ENCODE data around the gene ITPR3. TPM values are rescaled to one million over a fixed set of nuclear protein-coding genes. Genes with fewer than 3 reads are reported as not detected.

Gene ITPR3
- polyA plus RNA-seq, 1 donor (not counting 4 experiments of a cell fraction or from before 2014, with no cell fraction given): 43.3 TPM

- no peak overlapping the region for H3K4me3 ChIP-seq (ENCODE audit: control insufficient read depth in 2 of 3, extremely low read depth in 1 of 3, insufficient read depth in 2 of 3, low read depth in 1 of 3, low read length in 3 of 3)
- H3K9me1 ChIP-seq (ENCODE audit: control insufficient read depth, extremely low read depth, insufficient read depth, low read length): no peaks in the 10 kb centered on the region
- dilution Hi-C loops (cut with MboI; ENCODE audit: extremely low pct_ligation_motif_present, low sequenced_read_pairs): no loop called here
- no peaks in the 10 kb centered on the region for H3K27me3 ChIP-seq (ENCODE audit: control insufficient read depth, extremely low read depth, insufficient read depth, low read length)
- no peaks in the 10 kb centered on the region for H3K79me2 ChIP-seq (ENCODE audit: control insufficient read depth, insufficient read depth, low read length)
- FAIRE-seq (no peak), DNase-seq (ENCODE audit: low read depth, low spot score) (no peak)
- no peak overlapping the region for H3K9ac ChIP-seq (ENCODE audit: control insufficient read depth, extremely low read depth, insufficient read depth, low read length)
- no peak overlapping the region for H3K27ac ChIP-seq (ENCODE audit: control insufficient read depth, insufficient read depth, low read length)
- H4K20me1 ChIP-seq (ENCODE audit: control insufficient read depth, extremely low read depth, insufficient read depth, low read length): no peaks in the 10 kb centered on the region
- H2AFZ ChIP-seq (ENCODE audit: control insufficient read depth, low read length): peak overlapping the region; percentile 12
- peaks cover 34% of the 10 kb centered on the region for H3K4me1 ChIP-seq (ENCODE audit: control insufficient read depth, extremely low read depth, insufficient read depth, low read length)
- no peak for TF ChIP-seq CTCF (optimal IDR thresholded peaks at IDR 0.05 in 1 of 3, IDR thresholded peaks at IDR 0.05 in 1 of 3, conservative IDR thresholded peaks at IDR 0.05 in 1 of 3; ENCODE audit: extremely low read depth in 1 of 3, insufficient read depth in 2 of 3, low read length in 3 of 3)
- no peak overlapping the region for H3K4me2 ChIP-seq (ENCODE audit: control insufficient read depth, extremely low read depth, insufficient read depth, low read depth, low read length)
- H3K9me3 ChIP-seq (ENCODE audit: control insufficient read depth, low read depth, low read length): no peaks in the 10 kb centered on the region
- H3K36me3 ChIP-seq (ENCODE audit: control insufficient read depth in 2 of 2, extremely low read depth in 1 of 2, insufficient read depth in 2 of 2, low read length in 2 of 2): no peaks in the 10 kb centered on the region
Observed at GRCh38 chr6:33610067-33610466, 11.1 kb upstream of the ITPR3 start.

GRCh38 chr6:33610779-33611732 lies 10.1 kb upstream of the ITPR3 start:
- TF ChIP-seq CTCF (optimal IDR thresholded peaks at IDR 0.05 in 1 of 3, IDR thresholded peaks at IDR 0.05 in 1 of 3, conservative IDR thresholded peaks at IDR 0.05 in 1 of 3; ENCODE audit: extremely low read depth in 1 of 3, insufficient read depth in 2 of 3, low read length in 3 of 3): no peak
- no peak for TF ChIP-seq EZH2 (IDR thresholded peaks at IDR 0.05; ENCODE audit: low read length)
- H4K20me1 ChIP-seq (ENCODE audit: control insufficient read depth, extremely low read depth, insufficient read depth, low read length): no peaks in the 10 kb centered on the region
- dilution Hi-C loops (cut with MboI; ENCODE audit: extremely low pct_ligation_motif_present, low sequenced_read_pairs): no loop called here
- no peaks in the 10 kb centered on the region for H3K27me3 ChIP-seq (ENCODE audit: control insufficient read depth, extremely low read depth, insufficient read depth, low read length)
- no peaks in the 10 kb centered on the region for H3K79me2 ChIP-seq (ENCODE audit: control insufficient read depth, insufficient read depth, low read length)
- H3K27ac ChIP-seq (ENCODE audit: control insufficient read depth, insufficient read depth, low read length): no peak overlapping the region
- peaks cover 34% of the 10 kb centered on the region for H3K4me1 ChIP-seq (ENCODE audit: control insufficient read depth, extremely low read depth, insufficient read depth, low read length)
- FAIRE-seq (no peak), DNase-seq (ENCODE audit: low read depth, low spot score) (no peak)
- no peak overlapping the region for H2AFZ ChIP-seq (ENCODE audit: control insufficient read depth, low read length)
- H3K36me3 ChIP-seq (ENCODE audit: control insufficient read depth in 2 of 2, extremely low read depth in 1 of 2, insufficient read depth in 2 of 2, low read length in 2 of 2): no peaks in the 10 kb centered on the region
- no peaks in the 10 kb centered on the region for H3K9me1 ChIP-seq (ENCODE audit: control insufficient read depth, extremely low read depth, insufficient read depth, low read length)
- no peak overlapping the region for H3K4me2 ChIP-seq (ENCODE audit: control insufficient read depth, extremely low read depth, insufficient read depth, low read depth, low read length)
- H3K4me3 ChIP-seq (ENCODE audit: control insufficient read depth in 2 of 3, extremely low read depth in 1 of 3, insufficient read depth in 2 of 3, low read depth in 1 of 3, low read length in 3 of 3): no peak overlapping the region
- no peaks in the 10 kb centered on the region for H3K9me3 ChIP-seq (ENCODE audit: control insufficient read depth, low read depth, low read length)
- H3K9ac ChIP-seq (ENCODE audit: control insufficient read depth, extremely low read depth, insufficient read depth, low read length): no peak overlapping the region

All from keratinocyte (primary cell).